ENCODE results near the gene SPHKAP. TPM values are rescaled to one million over a fixed set of nuclear protein-coding genes. Genes with fewer than 3 reads are reported as not detected.

The SPHKAP gene
- total RNA-seq, 1 experiment from 2014 or later: not detected

GRCh38 chr2:228064796-228065315 lies 116.6 kb downstream of the SPHKAP start:
- Histone ChIP-seq H3K36me3 (ENCODE audit: insufficient read depth, low read length) (no peaks in the 10 kb centered on the region), H3K4me2 (ENCODE audit: low read depth, low read length, poor library complexity, severe bottlenecking) (no peak overlapping the region), H2AFZ (ENCODE audit: low read length) (no peak overlapping the region), H3K79me2 (ENCODE audit: low read length) (no peaks in the 10 kb centered on the region), H3K9me2 (replicated peaks; ENCODE audit: insufficient read depth, low read length) (no peaks in the 10 kb centered on the region), H3K9me3 (ENCODE audit: low read length) (no peaks in the 10 kb centered on the region), H3K4me1 (ENCODE audit: low read length) (no peaks in the 10 kb centered on the region), H4K20me1 (ENCODE audit: insufficient read depth, low read depth, low read length) (no peaks in the 10 kb centered on the region), H3K9ac (ENCODE audit: low read length) (no peak overlapping the region), H3K27ac (ENCODE audit: low read length) (no peak overlapping the region), H3K27me3 (ENCODE audit: low read length) (no peaks in the 10 kb centered on the region), H3K4me3 (ENCODE audit: low read length) (no peak overlapping the region)
- DNase-seq: no peak

- H3K9me2 ChIP-seq (replicated peaks; ENCODE audit: insufficient read depth, low read length): no peaks in the 10 kb centered on the region
- H3K79me2 ChIP-seq (ENCODE audit: low read length): no peaks in the 10 kb centered on the region
- H4K20me1 ChIP-seq (ENCODE audit: insufficient read depth, low read depth, low read length): no peaks in the 10 kb centered on the region
- H3K4me2 ChIP-seq (ENCODE audit: low read depth, low read length, poor library complexity, severe bottlenecking): no peak overlapping the region
- no peaks in the 10 kb centered on the region for H3K36me3 ChIP-seq (ENCODE audit: insufficient read depth, low read length)
- no peaks in the 10 kb centered on the region for H3K4me1 ChIP-seq (ENCODE audit: low read length)
- no peaks in the 10 kb centered on the region for H3K9me3 ChIP-seq (ENCODE audit: low read length)
- H3K27ac ChIP-seq (ENCODE audit: low read length): no peak overlapping the region
- H3K9ac ChIP-seq (ENCODE audit: low read length): no peak overlapping the region
- no peak overlapping the region for H2AFZ ChIP-seq (ENCODE audit: low read length)
- DNase-seq: no peak
- no peaks in the 10 kb centered on the region for H3K27me3 ChIP-seq (ENCODE audit: low read length)
- H3K4me3 ChIP-seq (ENCODE audit: low read length): no peak overlapping the region
These were observed 117.5 kb downstream of the SPHKAP start for GRCh38 chr2:228064024-228064423.

GRCh38 chr2:228063558-228063957 lies 117.9 kb downstream of the SPHKAP start:
- no peaks in the 10 kb centered on the region for H3K79me2 ChIP-seq (ENCODE audit: low read length)
- no peaks in the 10 kb centered on the region for H3K4me1 ChIP-seq (ENCODE audit: low read length)
- no peaks in the 10 kb centered on the region for H3K9me3 ChIP-seq (ENCODE audit: low read length)
- no peaks in the 10 kb centered on the region for H3K27me3 ChIP-seq (ENCODE audit: low read length)
- no peaks in the 10 kb centered on the region for H3K36me3 ChIP-seq (ENCODE audit: insufficient read depth, low read length)
- no peak overlapping the region for H3K4me3 ChIP-seq (ENCODE audit: low read length)
- H4K20me1 ChIP-seq (ENCODE audit: insufficient read depth, low read depth, low read length): no peaks in the 10 kb centered on the region
- no peaks in the 10 kb centered on the region for H3K9me2 ChIP-seq (replicated peaks; ENCODE audit: insufficient read depth, low read length)
- no peak for DNase-seq
- no peak overlapping the region for H2AFZ ChIP-seq (ENCODE audit: low read length)
- no peak overlapping the region for H3K4me2 ChIP-seq (ENCODE audit: low read depth, low read length, poor library complexity, severe bottlenecking)
- no peak overlapping the region for H3K9ac ChIP-seq (ENCODE audit: low read length)
- H3K27ac ChIP-seq (ENCODE audit: low read length): no peak overlapping the region

GRCh38 chr2:228059735-228060134 lies 121.8 kb downstream of the SPHKAP start:
- H3K27me3 ChIP-seq (ENCODE audit: low read length): no peaks in the 10 kb centered on the region
- no peaks in the 10 kb centered on the region for H3K36me3 ChIP-seq (ENCODE audit: insufficient read depth, low read length)
- no peaks in the 10 kb centered on the region for H3K79me2 ChIP-seq (ENCODE audit: low read length)
- no peak for DNase-seq
- H4K20me1 ChIP-seq (ENCODE audit: insufficient read depth, low read depth, low read length): no peaks in the 10 kb centered on the region
- H2AFZ ChIP-seq (ENCODE audit: low read length): no peak overlapping the region
- no peaks in the 10 kb centered on the region for H3K4me1 ChIP-seq (ENCODE audit: low read length)
- H3K27ac ChIP-seq (ENCODE audit: low read length): no peak overlapping the region
- no peaks in the 10 kb centered on the region for H3K9me3 ChIP-seq (ENCODE audit: low read length)
- no peak overlapping the region for H3K4me2 ChIP-seq (ENCODE audit: low read depth, low read length, poor library complexity, severe bottlenecking)
- no peak overlapping the region for H3K4me3 ChIP-seq (ENCODE audit: low read length)
- H3K9me2 ChIP-seq (replicated peaks; ENCODE audit: insufficient read depth, low read length): no peaks in the 10 kb centered on the region
- H3K9ac ChIP-seq (ENCODE audit: low read length): no peak overlapping the region

GRCh38 chr2:228056293-228057097 lies 125.0 kb downstream of the SPHKAP start:
- no peaks in the 10 kb centered on the region for H3K79me2 ChIP-seq (ENCODE audit: low read length)
- no peaks in the 10 kb centered on the region for H4K20me1 ChIP-seq (ENCODE audit: insufficient read depth, low read depth, low read length)
- H3K4me1 ChIP-seq (ENCODE audit: low read length): no peaks in the 10 kb centered on the region
- no peaks in the 10 kb centered on the region for H3K9me2 ChIP-seq (replicated peaks; ENCODE audit: insufficient read depth, low read length)
- no peaks in the 10 kb centered on the region for H3K9me3 ChIP-seq (ENCODE audit: low read length)
- H3K27ac ChIP-seq (ENCODE audit: low read length): no peak overlapping the region
- no peak for DNase-seq
- no peak overlapping the region for H3K9ac ChIP-seq (ENCODE audit: low read length)
- H3K36me3 ChIP-seq (ENCODE audit: insufficient read depth, low read length): no peaks in the 10 kb centered on the region
- no peak overlapping the region for H3K4me2 ChIP-seq (ENCODE audit: low read depth, low read length, poor library complexity, severe bottlenecking)
- H2AFZ ChIP-seq (ENCODE audit: low read length): no peak overlapping the region
- H3K4me3 ChIP-seq (ENCODE audit: low read length): no peak overlapping the region
- H3K27me3 ChIP-seq (ENCODE audit: low read length): no peaks in the 10 kb centered on the region

- no peak overlapping the region for H3K4me2 ChIP-seq (ENCODE audit: low read depth, low read length, poor library complexity, severe bottlenecking)
- H3K27ac ChIP-seq (ENCODE audit: low read length): no peak overlapping the region
- peak; percentile 51 for DNase-seq
- no peaks in the 10 kb centered on the region for H3K27me3 ChIP-seq (ENCODE audit: low read length)
- no peaks in the 10 kb centered on the region for H3K9me3 ChIP-seq (ENCODE audit: low read length)
- no peaks in the 10 kb centered on the region for H3K36me3 ChIP-seq (ENCODE audit: insufficient read depth, low read length)
- H3K79me2 ChIP-seq (ENCODE audit: low read length): no peaks in the 10 kb centered on the region
- no peaks in the 10 kb centered on the region for H4K20me1 ChIP-seq (ENCODE audit: insufficient read depth, low read depth, low read length)
- H3K9me2 ChIP-seq (replicated peaks; ENCODE audit: insufficient read depth, low read length): no peaks in the 10 kb centered on the region
- no peak overlapping the region for H2AFZ ChIP-seq (ENCODE audit: low read length)
- no peak overlapping the region for H3K9ac ChIP-seq (ENCODE audit: low read length)
- no peaks in the 10 kb centered on the region for H3K4me1 ChIP-seq (ENCODE audit: low read length)
- H3K4me3 ChIP-seq (ENCODE audit: low read length): no peak overlapping the region
These were observed 132.5 kb downstream of the SPHKAP start for GRCh38 chr2:228048838-228049490.

GRCh38 chr2:228040995-228041394 lies 140.5 kb downstream of the SPHKAP start:
- no peaks in the 10 kb centered on the region for H3K36me3 ChIP-seq (ENCODE audit: insufficient read depth, low read length)
- H3K9ac ChIP-seq (ENCODE audit: low read length): no peak overlapping the region
- no peaks in the 10 kb centered on the region for H3K27me3 ChIP-seq (ENCODE audit: low read length)
- H3K27ac ChIP-seq (ENCODE audit: low read length): no peak overlapping the region
- H3K4me1 ChIP-seq (ENCODE audit: low read length): no peaks in the 10 kb centered on the region
- H3K9me2 ChIP-seq (replicated peaks; ENCODE audit: insufficient read depth, low read length): no peaks in the 10 kb centered on the region
- no peak overlapping the region for H2AFZ ChIP-seq (ENCODE audit: low read length)
- no peaks in the 10 kb centered on the region for H3K9me3 ChIP-seq (ENCODE audit: low read length)
- H3K4me2 ChIP-seq (ENCODE audit: low read depth, low read length, poor library complexity, severe bottlenecking): no peak overlapping the region
- no peak for DNase-seq
- H3K4me3 ChIP-seq (ENCODE audit: low read length): no peak overlapping the region
- H3K79me2 ChIP-seq (ENCODE audit: low read length): no peaks in the 10 kb centered on the region
- H4K20me1 ChIP-seq (ENCODE audit: insufficient read depth, low read depth, low read length): no peaks in the 10 kb centered on the region

GRCh38 chr2:228039752-228040534 lies 141.5 kb downstream of the SPHKAP start:
- Histone ChIP-seq H3K4me1 (ENCODE audit: low read length) (no peaks in the 10 kb centered on the region), H3K9ac (ENCODE audit: low read length) (no peak overlapping the region), H3K79me2 (ENCODE audit: low read length) (no peaks in the 10 kb centered on the region), H3K27ac (ENCODE audit: low read length) (no peak overlapping the region), H2AFZ (ENCODE audit: low read length) (no peak overlapping the region), H3K9me3 (ENCODE audit: low read length) (no peaks in the 10 kb centered on the region), H4K20me1 (ENCODE audit: insufficient read depth, low read depth, low read length) (no peaks in the 10 kb centered on the region), H3K4me2 (ENCODE audit: low read depth, low read length, poor library complexity, severe bottlenecking) (no peak overlapping the region), H3K36me3 (ENCODE audit: insufficient read depth, low read length) (no peaks in the 10 kb centered on the region), H3K4me3 (ENCODE audit: low read length) (no peak overlapping the region), H3K27me3 (ENCODE audit: low read length) (no peaks in the 10 kb centered on the region), H3K9me2 (replicated peaks; ENCODE audit: insufficient read depth, low read length) (no peaks in the 10 kb centered on the region)
- DNase-seq: peak; percentile 68
